NCI-H1048 (cell line): Measurements from ENCODE around the gene ZNF678.
"Not testable (repeated sequence)": the region's sequence is repeated elsewhere in the genome, so short reads cannot be mapped to it uniquely, and the experiment has no call there.

Source experiments
- DNase-seq: peaks from one replicate; lab custom pipeline; 2025; lab: John Stamatoyannopoulos, UW

Gene ZNF678

GRCh38 chr1:227551881-227552280, 11.5 kb upstream of the ZNF678 start:
- not testable (repeated sequence) for DNase-seq

- no peak for DNase-seq
Measured at GRCh38 chr1:227556288-227556687, 7.1 kb upstream of the ZNF678 start.

DNA sequence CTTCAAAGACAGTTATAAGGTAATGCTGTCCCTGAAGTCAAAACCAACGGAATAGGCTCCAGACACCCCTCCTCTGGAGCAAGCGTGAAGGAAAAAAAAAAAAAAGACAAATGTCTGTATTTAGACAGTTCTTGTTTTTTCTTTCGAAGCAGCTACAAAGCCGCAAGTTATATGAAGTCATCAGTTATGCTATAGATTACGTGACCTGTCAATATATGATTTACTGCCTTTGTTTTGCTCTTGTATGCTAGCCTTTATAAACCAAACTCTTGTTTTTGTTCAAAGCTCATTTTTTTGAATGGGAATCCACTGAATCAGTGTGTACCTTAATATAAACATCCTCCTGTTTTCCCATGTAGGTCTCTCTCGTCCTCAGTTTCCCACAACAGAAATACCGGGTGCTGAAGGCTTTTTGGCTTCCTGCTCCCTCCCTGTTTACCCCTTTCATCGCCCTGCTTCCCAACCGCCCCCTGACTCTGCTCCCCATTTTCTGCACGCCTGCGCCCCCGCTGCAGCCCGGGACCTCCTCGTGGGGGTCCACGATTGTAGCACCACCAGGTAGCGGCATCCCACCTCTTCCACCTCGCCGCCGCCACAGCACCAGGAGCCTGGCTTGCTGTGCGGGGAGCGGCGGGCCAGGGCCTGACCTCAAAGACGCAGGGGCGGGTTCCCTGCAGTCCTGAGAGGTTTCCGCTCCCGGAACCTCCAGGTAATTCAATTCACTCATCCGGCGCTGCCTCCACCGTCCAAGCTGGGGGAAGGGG, 5.2 kb upstream of the ZNF678 start:
- no peak for DNase-seq

DNA sequence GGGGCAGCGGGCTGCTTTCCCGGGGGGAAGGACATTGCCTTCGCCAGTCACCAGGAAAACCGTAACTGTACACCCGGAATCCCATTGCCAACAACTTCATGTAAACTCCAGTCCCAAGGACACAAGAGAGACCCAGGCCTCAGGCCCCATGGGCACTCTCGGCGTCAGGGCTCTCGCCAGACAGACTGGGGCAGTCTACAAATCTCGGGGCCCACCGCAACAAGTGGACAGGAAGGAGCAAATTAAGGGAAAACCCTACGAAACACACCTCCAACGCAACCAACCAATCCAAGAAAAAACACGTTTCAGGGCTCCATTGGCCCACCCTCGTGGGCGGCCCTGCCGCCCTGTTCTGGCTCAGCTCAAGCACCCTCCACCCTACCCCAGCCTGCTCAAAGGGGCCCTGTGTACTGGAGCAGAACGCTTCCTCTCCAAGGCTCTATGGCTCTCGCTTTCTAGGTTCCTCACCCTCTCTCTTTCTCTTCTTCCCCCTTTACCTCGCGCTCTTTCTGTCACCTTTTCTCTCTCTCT, 4.6 kb upstream of the ZNF678 start:
- DNase-seq: no peak

GRCh38 chr1:227559499-227559898, 3.9 kb upstream of the ZNF678 start:
- no peak for DNase-seq

- DNase-seq: no peak
Measured at GRCh38 chr1:227559926-227560325, 3.4 kb upstream of the ZNF678 start.

DNA sequence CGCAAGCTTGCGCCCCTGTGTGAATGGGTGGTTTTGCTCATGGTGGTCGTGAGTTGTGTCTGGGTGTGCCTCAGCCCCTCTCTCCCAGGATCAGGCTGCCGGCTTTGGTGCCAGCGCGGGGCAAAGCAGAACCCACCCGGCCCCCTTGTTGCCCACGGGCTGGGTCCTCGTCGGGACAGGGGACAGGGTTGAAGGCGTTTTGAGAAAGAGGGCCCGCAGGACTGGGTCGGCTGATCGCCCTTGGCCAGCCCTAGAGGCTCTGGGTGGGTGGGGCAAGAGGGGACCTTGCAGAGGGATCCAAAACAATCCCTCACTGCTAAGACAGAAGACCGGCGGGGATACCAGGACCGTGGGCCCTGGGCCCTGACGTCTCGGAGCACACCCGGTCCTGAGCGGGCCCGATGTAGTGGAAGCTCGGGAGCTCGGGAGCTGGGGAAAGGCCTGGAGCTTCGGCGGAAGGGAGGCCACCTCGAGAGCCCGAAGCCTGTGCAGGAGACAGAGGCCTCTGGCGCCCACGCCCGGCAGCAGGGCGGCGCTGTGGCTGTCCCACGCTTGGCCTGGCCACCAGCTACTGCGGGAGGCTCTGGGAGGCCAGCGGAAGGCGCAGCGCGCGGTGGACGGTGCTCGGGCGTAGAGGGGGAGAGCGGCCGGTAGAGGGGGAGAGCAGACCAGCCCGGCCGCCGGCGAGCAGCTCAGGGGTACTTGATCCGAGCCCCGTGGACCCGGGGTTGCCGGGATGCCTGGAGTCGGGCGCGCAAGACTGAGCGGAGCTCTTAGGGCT, 2.8 kb upstream of the ZNF678 start:
- no peak for DNase-seq

DNA sequence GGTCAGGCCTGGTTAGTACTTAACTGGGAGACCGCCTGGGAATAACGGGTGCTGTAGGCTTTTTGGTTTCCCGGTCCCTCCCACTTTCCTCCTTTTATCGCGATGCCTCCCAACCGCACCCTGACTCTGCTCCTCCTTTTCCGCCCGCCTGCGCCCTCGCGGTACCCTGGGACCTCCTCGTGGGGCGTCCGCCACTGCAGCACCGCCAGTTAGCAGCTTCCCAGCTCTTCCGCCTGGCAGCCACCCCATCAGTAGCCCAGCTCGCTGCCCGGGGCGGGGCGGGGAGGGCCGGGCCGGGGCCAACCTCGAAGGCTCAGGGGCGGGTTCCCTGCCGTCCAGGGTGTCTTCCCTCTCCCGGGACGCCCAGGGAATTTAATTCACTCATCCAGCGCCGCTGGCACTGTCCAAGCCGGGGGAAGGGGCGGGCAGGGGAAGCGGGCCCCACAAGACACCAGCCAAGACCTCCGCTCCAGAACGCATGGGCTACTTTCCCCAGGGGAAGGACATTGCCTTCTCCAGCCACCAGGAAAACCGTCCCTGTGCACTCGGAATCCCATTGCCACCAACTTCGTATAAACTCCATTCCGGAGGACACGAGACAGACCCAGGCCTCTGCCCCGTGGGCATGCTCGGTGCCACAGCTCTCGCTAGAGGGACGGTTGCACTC, 2.0 kb upstream of the ZNF678 start:
- no peak for DNase-seq

DNA sequence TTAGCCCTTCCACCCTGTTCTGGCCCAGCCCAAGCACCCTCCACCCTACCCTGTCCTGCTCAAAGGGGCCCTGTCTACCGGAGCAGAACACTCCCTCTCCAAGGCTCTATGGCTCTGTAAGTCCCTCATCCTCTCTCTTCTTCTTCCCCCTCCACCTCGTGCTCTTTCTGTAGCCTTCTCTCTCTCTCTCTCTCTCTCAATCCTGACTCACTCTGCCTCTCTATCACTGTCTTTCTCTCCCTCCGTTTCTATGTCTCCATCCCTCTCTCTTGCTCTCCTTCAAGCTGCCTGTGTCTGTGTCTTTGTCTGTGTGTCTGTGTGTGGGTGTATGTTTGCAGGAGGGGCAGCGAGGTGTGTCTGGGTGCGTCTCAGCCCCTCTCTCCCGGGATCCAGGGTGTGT, 1.3 kb upstream of the ZNF678 start:
- DNase-seq: no peak

GRCh38 chr1:227562933-227563323, 428 bp upstream of the ZNF678 start:
- DNase-seq: no peak

DNA sequence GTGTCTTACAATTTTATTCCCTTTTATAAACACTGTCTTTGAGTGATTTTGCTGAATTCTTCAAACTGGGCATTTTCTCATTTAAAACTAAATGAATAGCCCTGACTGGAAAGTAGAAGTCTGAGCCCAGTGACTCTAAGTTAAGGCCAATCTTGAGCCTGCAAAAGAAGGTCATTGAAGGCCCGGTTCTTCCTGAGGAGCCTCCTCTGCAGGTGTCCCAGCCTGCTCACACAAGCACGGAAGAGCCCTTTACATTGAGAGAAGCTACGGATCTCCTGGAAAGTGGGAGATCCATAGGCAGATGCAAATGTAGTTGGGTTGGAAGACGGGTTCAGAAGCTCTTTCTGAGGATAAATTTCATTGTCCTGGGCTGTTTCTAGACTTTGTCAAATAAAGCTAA, 3.9 kb downstream of the ZNF678 start:
- no peak for DNase-seq

DNA sequence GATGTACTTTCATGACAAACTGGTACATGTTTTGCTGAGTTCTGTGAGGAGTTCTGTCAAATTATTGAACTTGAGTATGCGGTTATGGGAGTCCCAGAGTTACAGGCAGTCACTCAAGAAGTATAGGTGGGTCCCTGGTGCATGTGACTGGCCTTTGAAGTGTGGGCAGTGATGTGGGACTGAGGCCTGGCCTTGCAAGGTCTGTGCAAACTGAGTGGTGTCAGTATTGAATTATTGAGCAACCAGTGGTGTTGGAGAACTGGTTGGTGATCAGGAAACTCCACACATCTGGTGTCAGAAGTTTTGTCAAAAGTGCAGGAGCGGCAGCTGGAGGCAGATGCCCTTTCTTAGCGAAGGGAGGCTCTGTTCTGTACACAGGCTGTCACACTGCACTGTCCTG, 5.2 kb downstream of the ZNF678 start:
- DNase-seq: no peak

DNA sequence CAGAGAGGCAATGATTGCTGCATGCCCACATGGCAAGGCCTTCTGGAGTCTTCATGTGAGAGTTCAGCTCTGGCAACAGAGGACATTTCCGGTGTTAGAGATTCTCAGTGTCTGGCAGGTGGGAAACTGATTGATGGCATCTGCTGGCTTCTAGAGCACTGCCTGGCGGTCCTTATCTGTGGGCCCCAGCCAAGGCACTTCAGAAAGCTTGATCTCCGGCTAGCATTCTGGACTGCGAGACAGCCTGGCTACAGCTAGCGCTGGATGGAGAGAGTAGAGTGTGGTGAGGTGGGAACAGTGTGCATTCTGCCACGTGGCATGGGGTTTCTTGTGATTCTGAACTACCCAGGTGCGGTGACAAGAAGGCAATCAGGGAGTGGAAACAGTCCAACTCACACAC, 9.4 kb downstream of the ZNF678 start:
- DNase-seq: no peak

- no peak for DNase-seq
Measured at GRCh38 chr1:227574926-227575325, 11.6 kb downstream of the ZNF678 start.

DNA sequence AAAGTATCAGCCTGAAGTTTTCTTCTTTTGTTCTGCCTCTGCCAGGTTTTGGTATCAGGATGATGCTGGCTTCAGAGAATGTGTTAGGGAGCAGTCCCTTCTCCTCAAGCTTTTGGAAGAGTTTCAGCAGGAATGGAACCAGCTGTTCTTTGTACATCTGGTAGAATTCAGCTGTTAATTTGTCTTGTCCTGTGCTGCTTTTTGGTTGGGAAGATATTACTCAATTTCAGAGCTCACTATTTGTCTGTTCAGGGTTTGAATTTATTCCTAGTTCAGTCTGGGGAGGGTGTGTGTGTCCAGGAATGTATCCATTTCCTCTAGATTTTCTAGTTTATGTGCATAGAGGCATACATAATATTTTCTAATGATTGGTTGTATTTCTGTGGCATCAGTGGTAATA, 12.8 kb downstream of the ZNF678 start:
- no peak for DNase-seq

DNA sequence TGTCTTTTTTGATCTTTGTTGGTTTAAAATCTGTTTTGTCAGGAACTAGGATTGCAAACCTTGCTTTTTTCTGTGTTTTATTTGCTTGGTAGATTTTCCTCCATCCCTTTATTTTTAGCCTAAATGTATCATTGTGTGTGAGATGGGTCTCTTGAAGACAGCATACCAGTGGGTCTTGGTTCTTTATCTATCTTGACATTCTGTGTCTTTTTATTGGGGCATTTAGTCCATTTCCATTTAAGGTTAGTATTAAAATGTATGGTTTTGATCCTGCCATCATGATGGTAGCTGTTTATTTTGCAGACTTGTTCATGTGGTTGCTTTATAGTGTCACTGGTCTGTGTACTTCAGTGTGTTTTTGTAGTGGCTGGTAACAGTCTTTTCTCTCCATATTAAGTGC, 14.1 kb downstream of the ZNF678 start:
- no peak for DNase-seq

DNA sequence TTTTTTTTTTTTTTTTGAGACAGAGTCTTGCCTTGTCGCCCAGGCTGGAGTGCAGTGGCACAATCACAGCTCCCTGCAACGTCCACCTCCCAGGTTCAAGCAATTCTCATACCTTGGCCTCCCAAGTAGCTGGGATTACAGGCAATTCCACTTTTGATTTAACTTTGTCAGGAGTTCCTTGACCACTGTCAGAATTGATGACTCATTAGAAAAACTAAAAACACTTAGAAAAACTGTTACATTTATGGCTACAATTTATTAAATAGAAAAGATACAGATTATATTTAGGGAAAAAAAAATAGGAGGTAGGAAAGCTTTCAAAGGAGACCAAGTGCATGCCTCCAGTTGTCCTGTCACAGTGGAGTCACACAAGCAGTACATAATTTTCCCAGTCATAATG, 20.0 kb downstream of the ZNF678 start:
- no peak for DNase-seq

- DNase-seq: no peak
Measured at GRCh38 chr1:227586733-227587132, 23.4 kb downstream of the ZNF678 start.

GRCh38 chr1:227587968-227588367, 24.6 kb downstream of the ZNF678 start:
- no peak for DNase-seq

- not testable (repeated sequence) for DNase-seq
Measured at GRCh38 chr1:227588769-227589168, 25.4 kb downstream of the ZNF678 start.

GRCh38 chr1:227589777-227590176, 26.4 kb downstream of the ZNF678 start:
- not testable (repeated sequence) for DNase-seq

DNA sequence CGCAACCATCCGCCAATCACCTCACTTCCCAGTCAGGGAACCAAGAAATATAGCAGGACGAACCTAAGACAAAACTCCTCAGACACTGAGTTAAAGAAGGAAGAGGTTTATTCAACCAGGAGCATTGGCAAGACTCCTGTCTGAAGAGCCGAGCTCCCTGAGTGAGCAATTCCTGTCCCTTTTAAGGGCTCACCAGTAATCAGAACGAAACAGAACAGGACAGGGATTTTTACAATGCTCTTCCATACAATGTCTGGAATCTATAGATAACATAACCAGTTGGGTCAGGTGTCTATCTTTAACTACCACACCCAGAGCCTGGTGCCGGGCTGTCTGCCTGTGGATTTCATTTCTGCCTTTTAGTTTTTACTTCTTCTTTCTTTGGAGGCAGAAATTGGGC, 32.9 kb downstream of the ZNF678 start:
- not testable (repeated sequence) for DNase-seq

- DNase-seq: no peak
Measured at GRCh38 chr1:227603327-227603726, 40.0 kb downstream of the ZNF678 start.
